MM.1S (cell line): ENCODE data around the gene AUTS2.

ENCODE experiments used
- DNase-seq: peaks from one replicate; pipeline ENCODE4 v3.0.0-alpha.2; 2015
- H2AFZ ChIP-seq: fragments of 300-600 bp; sonication (generic); 2 replicates; pipeline ENCODE4 v1.6.0; 2016; ENCODE audit warnings: antibody characterized with exemption, low read length
- H3F3A ChIP-seq: fragments of 300-600 bp; sonication (generic); 2 replicates; pipeline ENCODE4 v1.6.1; 2016; ENCODE audit warnings: mild to moderate bottlenecking, antibody characterized with exemption, low read length, moderate library complexity, mixed read lengths; ENCODE audit not compliant: insufficient read depth
- H3K27ac ChIP-seq: fragments of 300-600 bp; sonication (generic); 2 replicates; pipeline ENCODE4 v1.5.1; 2016; ENCODE audit warnings: mild to moderate bottlenecking, low read length
- H3K27me3 ChIP-seq: fragments of 300-600 bp; sonication (generic); replicated peaks from 2 replicates; pipeline ENCODE4 v1.6.0; 2016; ENCODE audit warnings: low read length; ENCODE audit not compliant: insufficient read depth
- H3K36me3 ChIP-seq: fragments of 300-600 bp; sonication (generic); replicated peaks from 2 replicates; pipeline ENCODE4 v1.6.1; 2016; ENCODE audit warnings: mild to moderate bottlenecking, low read length, mixed read lengths; ENCODE audit not compliant: insufficient read depth
- H3K4me1 ChIP-seq: fragments of 300-600 bp; sonication (generic); 2 replicates; pipeline ENCODE4 v1.6.1; 2016; ENCODE audit warnings: low read length, mixed read lengths
- H3K4me2 ChIP-seq: fragments of 300-600 bp; sonication (generic); 2 replicates; pipeline ENCODE4 v1.6.0; 2016; ENCODE audit warnings: low read depth, low read length
- H3K4me3 ChIP-seq: fragments of 300-600 bp; sonication (generic); 2 replicates; pipeline ENCODE4 v1.5.1; 2016; ENCODE audit warnings: low read length, mixed read lengths
- H3K79me2 ChIP-seq: fragments of 300-600 bp; sonication (generic); 2 replicates; pipeline ENCODE4 v1.6.1; 2016; ENCODE audit warnings: mixed run types, low read length, mixed read lengths
- H3K9ac ChIP-seq: fragments of 300-600 bp; sonication (generic); 2 replicates; pipeline ENCODE4 v1.6.1; 2016; ENCODE audit warnings: low read length, mixed read lengths
- H3K9me2 ChIP-seq: fragments of 300-600 bp; sonication (generic); replicated peaks from 2 replicates; pipeline ENCODE4 v1.6.1; 2016; ENCODE audit warnings: mild to moderate bottlenecking, low read length, mixed read lengths; ENCODE audit not compliant: insufficient read depth
- H3K9me3 ChIP-seq: fragments of 300-600 bp; sonication (generic); replicated peaks from 2 replicates; pipeline ENCODE4 v1.6.1; 2016; ENCODE audit warnings: mild to moderate bottlenecking, low read length, mixed read lengths; ENCODE audit not compliant: insufficient read depth
- H4K20me1 ChIP-seq: fragments of 300-600 bp; sonication (generic); 2 replicates; pipeline ENCODE4 v1.6.1; 2016; ENCODE audit warnings: mild to moderate bottlenecking, low read length, moderate library complexity, mixed read lengths; ENCODE audit not compliant: insufficient read depth
- EZH2 ChIP-seq: fragments of 300-600 bp; sonication (generic); optimal IDR thresholded peaks from 2 replicates; pipeline ENCODE3; 2017; ENCODE audit warnings: low read depth, mild to moderate bottlenecking, antibody characterized with exemption, low read length, mixed read lengths
- EZH2phosphoT487 ChIP-seq: fragments of 300-600 bp; sonication (generic); IDR thresholded peaks from 2 replicates; pipeline ENCODE4 v1.6.1; 2018; ENCODE audit warnings: antibody characterized with exemption, low read length
- TF ChIP-seq, protein P1 (sequence below): fragments of 300-600 bp; sonication (generic); IDR thresholded peaks from 2 replicates; pipeline ENCODE4 v1.5.1; 2016; ENCODE audit warnings: antibody characterized with exemption, low read length, mixed read lengths

Gene AUTS2

GRCh38 chr7:69568266-69568665 is 30.0 kb upstream of the AUTS2 start:
- no peak overlapping the region for H3K4me3 ChIP-seq
- H3K79me2 ChIP-seq, result no peaks in the 10 kb centered on the region
- H3K4me1 ChIP-seq, result no peaks in the 10 kb centered on the region
- H2AFZ ChIP-seq, result no peak overlapping the region
- DNase-seq, result no peak
- H3K27me3 ChIP-seq, result no peaks in the 10 kb centered on the region
- H3K9me2 ChIP-seq, result no peaks in the 10 kb centered on the region
- no peak overlapping the region for H3K4me2 ChIP-seq
- no peaks in the 10 kb centered on the region for H4K20me1 ChIP-seq
- H3K27ac ChIP-seq, result no peak overlapping the region
- no peaks in the 10 kb centered on the region for H3F3A ChIP-seq
- H3K9me3 ChIP-seq, result no peaks in the 10 kb centered on the region
- no peak for TF ChIP-seq EZH2phosphoT487
- TF ChIP-seq EZH2, result no peak
- TF ChIP-seq, protein P1, sequence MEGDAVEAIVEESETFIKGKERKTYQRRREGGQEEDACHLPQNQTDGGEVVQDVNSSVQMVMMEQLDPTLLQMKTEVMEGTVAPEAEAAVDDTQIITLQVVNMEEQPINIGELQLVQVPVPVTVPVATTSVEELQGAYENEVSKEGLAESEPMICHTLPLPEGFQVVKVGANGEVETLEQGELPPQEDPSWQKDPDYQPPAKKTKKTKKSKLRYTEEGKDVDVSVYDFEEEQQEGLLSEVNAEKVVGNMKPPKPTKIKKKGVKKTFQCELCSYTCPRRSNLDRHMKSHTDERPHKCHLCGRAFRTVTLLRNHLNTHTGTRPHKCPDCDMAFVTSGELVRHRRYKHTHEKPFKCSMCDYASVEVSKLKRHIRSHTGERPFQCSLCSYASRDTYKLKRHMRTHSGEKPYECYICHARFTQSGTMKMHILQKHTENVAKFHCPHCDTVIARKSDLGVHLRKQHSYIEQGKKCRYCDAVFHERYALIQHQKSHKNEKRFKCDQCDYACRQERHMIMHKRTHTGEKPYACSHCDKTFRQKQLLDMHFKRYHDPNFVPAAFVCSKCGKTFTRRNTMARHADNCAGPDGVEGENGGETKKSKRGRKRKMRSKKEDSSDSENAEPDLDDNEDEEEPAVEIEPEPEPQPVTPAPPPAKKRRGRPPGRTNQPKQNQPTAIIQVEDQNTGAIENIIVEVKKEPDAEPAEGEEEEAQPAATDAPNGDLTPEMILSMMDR, result no peak
- no peaks in the 10 kb centered on the region for H3K36me3 ChIP-seq
- H3K9ac ChIP-seq, result no peak overlapping the region

GRCh38 chr7:69575651-69576050 is 22.6 kb upstream of the AUTS2 start:
- no peaks in the 10 kb centered on the region for H3F3A ChIP-seq
- no peaks in the 10 kb centered on the region for H3K36me3 ChIP-seq
- DNase-seq, result no peak
- H3K4me3 ChIP-seq, result no peak overlapping the region
- no peaks in the 10 kb centered on the region for H3K27me3 ChIP-seq
- no peak overlapping the region for H3K27ac ChIP-seq
- no peaks in the 10 kb centered on the region for H3K79me2 ChIP-seq
- H3K4me2 ChIP-seq, result no peak overlapping the region
- H3K9me2 ChIP-seq, result no peaks in the 10 kb centered on the region
- no peak overlapping the region for H2AFZ ChIP-seq
- TF ChIP-seq EZH2phosphoT487 (no peak), EZH2 (no peak)
- TF ChIP-seq, protein P1, result no peak
- H3K9ac ChIP-seq, result no peak overlapping the region
- no peaks in the 10 kb centered on the region for H3K4me1 ChIP-seq
- H4K20me1 ChIP-seq, result no peaks in the 10 kb centered on the region
- H3K9me3 ChIP-seq, result no peaks in the 10 kb centered on the region

GRCh38 chr7:69577221-69577620 is 21.1 kb upstream of the AUTS2 start:
- H3K9me2 ChIP-seq, result no peaks in the 10 kb centered on the region
- H3K4me3 ChIP-seq, result no peak overlapping the region
- no peak for DNase-seq
- H3K79me2 ChIP-seq, result no peaks in the 10 kb centered on the region
- H3K36me3 ChIP-seq, result no peaks in the 10 kb centered on the region
- no peak overlapping the region for H3K9ac ChIP-seq
- no peaks in the 10 kb centered on the region for H3K4me1 ChIP-seq
- H3K4me2 ChIP-seq, result no peak overlapping the region
- H3K27ac ChIP-seq, result no peak overlapping the region
- H2AFZ ChIP-seq, result no peak overlapping the region
- H4K20me1 ChIP-seq, result no peaks in the 10 kb centered on the region
- no peaks in the 10 kb centered on the region for H3K9me3 ChIP-seq
- no peaks in the 10 kb centered on the region for H3K27me3 ChIP-seq
- no peaks in the 10 kb centered on the region for H3F3A ChIP-seq
- TF ChIP-seq EZH2 (no peak), EZH2phosphoT487 (no peak)
- TF ChIP-seq, protein P1, result no peak
